H1 (cell line): ENCODE data around the gene HSD11B1. TPM values are rescaled to one million over a fixed set of nuclear protein-coding genes. Genes with fewer than 3 reads are reported as not detected.

Experiments used
- CTCF ChIA-PET: fragments of 300-600 bp; sonication (Branson Sonifier 250); formaldehyde crosslinking; loops from one replicate; lab custom pipeline; 2021; ENCODE audit not compliant: partially characterized antibody; lab: Charles Lee
- POLR2A ChIA-PET: fragments of 300-600 bp; sonication (Branson Sonifier 250); formaldehyde crosslinking; loops from one replicate; lab custom pipeline; 2021; ENCODE audit warnings: inconsistent platforms; ENCODE audit not compliant: partially characterized antibody; lab: Charles Lee
- DNase-seq, 2 experiments: peaks; one replicate each; pipeline versions ENCODE4 v3.0.0 to v3.0.0-alpha.2; 2010 to 2022; ENCODE audit warnings: low spot score in 2 of 2, low read depth in 1 of 2, mixed read lengths in 1 of 2
- FAIRE-seq: peaks from 2 replicates; lab custom pipeline; 2011; peaks lifted over from hg19 to GRCh38; lab: Jason Lieb, UNC
- H2AFZ ChIP-seq: 2 replicates; pipeline ENCODE4 v1.8.1; 2012; ENCODE audit warnings: low read length, inconsistent platforms
- H2AK5ac ChIP-seq: 2 replicates; pipeline ENCODE4 v1.6.1; 2013; ENCODE audit warnings: low read depth, low read length
- H2BK120ac ChIP-seq: replicated peaks from 2 replicates; pipeline ENCODE3; 2013; ENCODE audit warnings: low read depth, low read length, inconsistent platforms
- H2BK12ac ChIP-seq: 2 replicates; pipeline ENCODE4 v1.6.1; 2013; ENCODE audit warnings: low read depth, low read length
- H2BK15ac ChIP-seq: 2 replicates; pipeline ENCODE4 v1.6.1; 2013; ENCODE audit warnings: low read length
- H2BK20ac ChIP-seq: 2 replicates; pipeline ENCODE4 v1.6.1; 2013; ENCODE audit warnings: low read length
- H2BK5ac ChIP-seq: 2 replicates; pipeline ENCODE4 v1.6.1; 2013; ENCODE audit warnings: low read depth, low read length
- H3K14ac ChIP-seq: 2 replicates; pipeline ENCODE4 v1.6.1; 2013; ENCODE audit warnings: inconsistent platforms; ENCODE audit not compliant: insufficient read length
- H3K18ac ChIP-seq: 2 replicates; pipeline ENCODE4 v1.6.1; 2013; ENCODE audit warnings: low read length; ENCODE audit errors: extremely low read depth
- H3K23ac ChIP-seq: 2 replicates; pipeline ENCODE4 v1.6.1; 2013; ENCODE audit warnings: inconsistent platforms; ENCODE audit not compliant: insufficient read length
- H3K23me2 ChIP-seq: 2 replicates; pipeline ENCODE4 v1.6.1; 2013; ENCODE audit warnings: low read depth, low read length
- H3K27ac ChIP-seq: 2 replicates; pipeline ENCODE4 v1.6.1; 2011; ENCODE audit warnings: low read depth, low read length, inconsistent platforms
- H3K27me3 ChIP-seq, 4 experiments: replicated peaks in 1 of 4; 1 replicate in 1 of 4; 2 replicates in 3 of 4; pipeline versions ENCODE4 v1.6.1 to v1.8.1; 2011 to 2013; ENCODE audit warnings: low read length in 3 of 4, mild to moderate bottlenecking in 3 of 4, inconsistent platforms in 2 of 4, mixed read lengths in 2 of 4, moderate library complexity in 1 of 4; ENCODE audit not compliant: control insufficient read depth in 3 of 4, insufficient read depth in 3 of 4; ENCODE audit errors: extremely low read depth in 1 of 4
- H3K36me3 ChIP-seq, 4 experiments: 2 replicates each; pipeline versions ENCODE4 v1.6.1 to v1.8.1; 2011 to 2013; ENCODE audit warnings: mild to moderate bottlenecking in 4 of 4, low read length in 3 of 4, moderate library complexity in 2 of 4, control low read depth in 1 of 4, inconsistent platforms in 1 of 4; ENCODE audit not compliant: insufficient read depth in 4 of 4, control insufficient read depth in 2 of 4
- H3K4ac ChIP-seq: replicated peaks from 2 replicates; pipeline ENCODE3; 2013; ENCODE audit warnings: low read length, low read depth, mixed read lengths, inconsistent platforms; ENCODE audit not compliant: insufficient read length
- H3K4me1 ChIP-seq, 4 experiments: replicated peaks in 1 of 4; 1 replicate in 1 of 4; 2 replicates in 3 of 4; pipeline versions ENCODE4 v1.6.1 to v1.8.1; 2011 to 2013; ENCODE audit warnings: low read length in 3 of 4, inconsistent platforms in 2 of 4, mixed read lengths in 1 of 4; ENCODE audit not compliant: insufficient read depth in 4 of 4, control insufficient read depth in 3 of 4
- H3K4me2 ChIP-seq, 2 experiments: 2 replicates each; pipeline versions ENCODE4 v1.6.1 to v1.8.1; 2011 to 2013; ENCODE audit warnings: low read depth in 2 of 2, low read length in 2 of 2, control low read depth in 1 of 2, inconsistent platforms in 1 of 2, mild to moderate bottlenecking in 1 of 2; ENCODE audit not compliant: insufficient read depth in 1 of 2
- H3K4me3 ChIP-seq, 4 experiments: fragments of 200-600, 300-600 bp in 1 of 4; sonication (generic), shearing (Covaris generic), sonication (Bioruptor Twin) in 1 of 4; 2 replicates each; pipeline versions ENCODE4 v1.5.1 to v1.8.1; 2011 to 2016; ENCODE audit warnings: low read length in 4 of 4, low read depth in 3 of 4, control low read depth in 2 of 4, inconsistent platforms in 2 of 4, mild to moderate bottlenecking in 2 of 4, mixed read lengths in 1 of 4, moderate library complexity in 1 of 4; ENCODE audit not compliant: insufficient read depth in 2 of 4; ENCODE audit errors: extremely low read depth in 1 of 4
- H3K56ac ChIP-seq: replicated peaks from 2 replicates; pipeline ENCODE3; 2013; ENCODE audit warnings: low read depth, mild to moderate bottlenecking, mixed read lengths, low read length, inconsistent platforms; ENCODE audit not compliant: insufficient read length
- H3K79me1 ChIP-seq: 2 replicates; pipeline ENCODE4 v1.6.1; 2013; ENCODE audit warnings: low read depth, low read length, control low read depth
- H3K79me2 ChIP-seq, 2 experiments: 2 replicates each; pipeline versions ENCODE4 v1.6.1 to v1.8.1; 2012 to 2013; ENCODE audit warnings: low read length in 2 of 2, mild to moderate bottlenecking in 2 of 2, inconsistent platforms in 1 of 2; ENCODE audit not compliant: insufficient read depth in 2 of 2, control insufficient read depth in 1 of 2
- H3K9ac ChIP-seq, 4 experiments: replicated peaks in 1 of 4; 1 replicate in 1 of 4; 2 replicates in 3 of 4; pipeline versions ENCODE4 v1.6.1 to v1.8.1; 2011 to 2013; ENCODE audit warnings: low read depth in 3 of 4, low read length in 3 of 4, control low read depth in 2 of 4, mild to moderate bottlenecking in 2 of 4, moderate library complexity in 2 of 4, inconsistent platforms in 1 of 4; ENCODE audit errors: extremely low read depth in 1 of 4
- H3K9me3 ChIP-seq, 2 experiments: 2 replicates each; pipeline versions ENCODE4 v1.6.1 to v1.8.1; 2012 to 2013; ENCODE audit warnings: mild to moderate bottlenecking in 2 of 2, moderate library complexity in 2 of 2, control low read depth in 1 of 2, inconsistent platforms in 1 of 2, low read depth in 1 of 2, low read length in 1 of 2, mixed read lengths in 1 of 2; ENCODE audit not compliant: insufficient read depth in 2 of 2
- H4K20me1 ChIP-seq, 2 experiments: replicated peaks in 1 of 2; 2 replicates each; pipeline versions ENCODE3 to v1.8.1; 2011 to 2013; ENCODE audit warnings: inconsistent platforms in 2 of 2, low read length in 2 of 2, mild to moderate bottlenecking in 1 of 2; ENCODE audit not compliant: insufficient read depth in 2 of 2, control insufficient read depth in 1 of 2
- H4K5ac ChIP-seq: 2 replicates; pipeline ENCODE4 v1.6.1; 2013; ENCODE audit warnings: low read length, low read depth, mixed read lengths, inconsistent platforms; ENCODE audit not compliant: insufficient read length
- H4K8ac ChIP-seq: 2 replicates; pipeline ENCODE4 v1.8.0; 2013; ENCODE audit warnings: mild to moderate bottlenecking, moderate library complexity, low read length, inconsistent platforms; ENCODE audit not compliant: insufficient read depth; ENCODE audit errors: extremely low read depth
- H4K91ac ChIP-seq: replicated peaks from 2 replicates; pipeline ENCODE3; 2013; ENCODE audit warnings: low read length, mixed read lengths, inconsistent platforms; ENCODE audit not compliant: insufficient read length
- POLR2A ChIP-seq, 2 experiments: IDR thresholded peaks; 1 replicate in 1 of 2; 2 replicates in 1 of 2; pipeline ENCODE4 v1.6.1; 2011; ENCODE audit warnings: low read depth in 2 of 2, low read length in 2 of 2, mild to moderate bottlenecking in 2 of 2; ENCODE audit errors: control extremely low read depth in 1 of 2
- SAP30 ChIP-seq: fragments of 300-600 bp; sonication (generic); IDR thresholded peaks from 2 replicates; pipeline ENCODE4 v1.7.1; 2012; ENCODE audit warnings: low read length, moderate library complexity, mild to moderate bottlenecking, inconsistent platforms; ENCODE audit not compliant: insufficient read depth, insufficient replicate concordance
- SIN3A ChIP-seq, 2 experiments: IDR thresholded peaks in 1 of 2; conservative IDR thresholded peaks in 1 of 2; 2 replicates each; pipeline ENCODE4 v1.6.1; 2011 to 2012; ENCODE audit warnings: low read length in 2 of 2, improper control_type of control experiment in 1 of 2, low read depth in 1 of 2, mild to moderate bottlenecking in 1 of 2
- SP1 ChIP-seq: IDR thresholded peaks from 2 replicates; pipeline ENCODE4 v1.6.1; 2011; ENCODE audit warnings: low read depth, low read length
- SP4 ChIP-seq: IDR thresholded peaks from 2 replicates; pipeline ENCODE4 v1.6.1; 2012; ENCODE audit warnings: low read length, inconsistent platforms
- SUZ12 ChIP-seq: fragments of 200-600 bp; sonication (generic); IDR thresholded peaks from 2 replicates; pipeline ENCODE4 v1.6.1; 2012; ENCODE audit warnings: mild to moderate bottlenecking, inconsistent platforms, low read length, moderate library complexity, mixed read lengths
- TAF7 ChIP-seq: optimal IDR thresholded peaks from 2 replicates; pipeline ENCODE3; 2011; ENCODE audit warnings: low read depth, mild to moderate bottlenecking, inconsistent platforms, low read length, moderate library complexity, borderline replicate concordance
- TEAD4 ChIP-seq: IDR thresholded peaks from 2 replicates; pipeline ENCODE4 v1.6.1; 2012; ENCODE audit warnings: low read depth, low read length, inconsistent platforms, mixed read lengths
- WGBS, 2 experiments: shearing (Covaris generic) in 1 of 2; methylation state at CpG; one replicate each; pipeline versions ENCODE4 v1.1.6 to v1.1.7; 2013 to 2015; ENCODE audit warnings: low lambda C conversion rate in 2 of 2, mixed read lengths in 2 of 2, inconsistent platforms in 1 of 2, low coverage in 1 of 2, missing lambda C conversion rate in 1 of 2; ENCODE audit not compliant: insufficient replicate concordance in 2 of 2, insufficient coverage in 1 of 2, insufficient read length in 1 of 2; ENCODE audit errors: extremely low coverage in 1 of 2, missing lambda C conversion rate in 1 of 2; 5-methylcytosine and 5-hydroxymethylcytosine counted together
- polyA plus RNA-seq, 7 experiments: library from polyadenylated mRNA; depleted of rRNA in 3 of 7; stranded (reverse) in 5 of 7; unstranded in 2 of 7; fragments of >200 nt in 5 of 7; fragments of 200-250 nt in 2 of 7; gene quantifications; 1 replicate in 5 of 7; 2 replicates in 1 of 7; 4 replicates in 1 of 7; pipeline versions ENCODE4 v1.2.1 to v1.2.3, GENCODE V29; 2011 to 2013; ENCODE audit warnings: missing spikeins in 2 of 7, mixed read lengths in 2 of 7
- total RNA-seq: library from RNA; stranded (reverse); fragmentation: NEBNext Ultra II Directional; extraction: Animal tissue kit (Norgen Biotek cat#: 25700); gene quantifications from 2 replicates; pipeline ENCODE4 v1.2.1, GENCODE V29; 2021

HSD11B1 gene
- total and polyA plus RNA-seq, 2 of the 8 experiments (the other 6 are each of a cell fraction or from before 2014, with no cell fraction given): not detected

- Histone ChIP-seq H3K4me3 (no peak overlapping the region), H3K9ac (no peak overlapping the region), H4K91ac (no peak overlapping the region), H3K4ac (no peak overlapping the region), H2BK5ac (no peak overlapping the region), H2BK120ac (no peak overlapping the region), H3K27me3 (peaks cover 0 to 4% (median 0%) of the 10 kb centered on the region in 4 experiments; a peak in 2 of 7 replicates), H3K79me1 (no peaks in the 10 kb centered on the region), H2AK5ac (no peak overlapping the region), H2BK15ac (no peak overlapping the region), H4K5ac (no peak overlapping the region), H2AFZ (no peak overlapping the region), H3K27ac (no peak overlapping the region), H3K56ac (no peak overlapping the region), H2BK12ac (no peak overlapping the region), H4K8ac (no peak overlapping the region), H3K79me2 (no peaks in the 10 kb centered on the region), H3K18ac (no peak overlapping the region), H3K23ac (no peak overlapping the region), H3K36me3 (no peaks in the 10 kb centered on the region), H3K9me3 (no peaks in the 10 kb centered on the region), H3K14ac (no peak overlapping the region), H3K23me2 (no peaks in the 10 kb centered on the region), H3K4me1 (peaks cover 0 to 9% (median 0%) of the 10 kb centered on the region in 4 experiments; a peak in 1 of 7 replicates), H4K20me1 (no peaks in the 10 kb centered on the region), H2BK20ac (no peak overlapping the region), H3K4me2 (no peak overlapping the region)
- CTCF ChIA-PET: interaction anchor here (0.7 to 1.3 kb wide), 2 partner anchors 71 to 125 kb away, joined by 3 to 4 read pairs; no protein-coding TSS in a partner anchor
- FAIRE-seq (no peak), DNase-seq (no peak)
- WGBS, 2 experiments: 99% methylated on average over 3 of the region's 3 CpGs; no CpG with 5 or more reads in 1 of the 2 experiments
- POLR2A ChIA-PET: no interaction called here
- TF ChIP-seq POLR2A (IDR thresholded peaks at IDR 0.05; ENCODE audit: control extremely low read depth in 1 of 2, low read depth in 2 of 2, low read length in 2 of 2): no peak
- no peak for TF ChIP-seq SIN3A (conservative IDR thresholded peaks at IDR 0.05 in 1 of 2, IDR thresholded peaks at IDR 0.05 in 1 of 2; ENCODE audit: low read depth in 1 of 2, low read length in 2 of 2)
- TF ChIP-seq SP4: no peak
- no peak for TF ChIP-seq TEAD4
- no peak for TF ChIP-seq TAF7
- no peak for TF ChIP-seq SUZ12
- no peak for TF ChIP-seq SP1
- TF ChIP-seq SAP30: no peak
Measured at GRCh38 chr1:209752890-209753289, 48.2 kb downstream of the HSD11B1 start.
